H1 (cell line): Measurements from ENCODE around the gene NAPG. TPM values are rescaled to one million over a fixed set of nuclear protein-coding genes. Genes with fewer than 3 reads are reported as not detected.
A peak's percentile ranks its signal among the peaks of the same experiment; 100 is the strongest.

ENCODE experiments used
- CTCF ChIA-PET: fragments of 300-600 bp; sonication (Branson Sonifier 250); formaldehyde crosslinking; loops from one replicate; lab custom pipeline; 2021; ENCODE audit not compliant: partially characterized antibody; lab: Charles Lee
- POLR2A ChIA-PET: fragments of 300-600 bp; sonication (Branson Sonifier 250); formaldehyde crosslinking; loops from one replicate; lab custom pipeline; 2021; ENCODE audit warnings: inconsistent platforms; ENCODE audit not compliant: partially characterized antibody; lab: Charles Lee
- DNase-seq, 2 experiments: peaks; one replicate each; pipeline versions ENCODE4 v3.0.0 to v3.0.0-alpha.2; 2010 to 2022; ENCODE audit warnings: low spot score in 2 of 2, low read depth in 1 of 2, mixed read lengths in 1 of 2
- FAIRE-seq: peaks from 2 replicates; lab custom pipeline; 2011; peaks lifted over from hg19 to GRCh38; lab: Jason Lieb, UNC
- H2AFZ ChIP-seq: 2 replicates; pipeline ENCODE4 v1.8.1; 2012; ENCODE audit warnings: low read length, inconsistent platforms
- H2AK5ac ChIP-seq: 2 replicates; pipeline ENCODE4 v1.6.1; 2013; ENCODE audit warnings: low read depth, low read length
- H2BK120ac ChIP-seq: replicated peaks from 2 replicates; pipeline ENCODE3; 2013; ENCODE audit warnings: low read depth, low read length, inconsistent platforms
- H2BK12ac ChIP-seq: 2 replicates; pipeline ENCODE4 v1.6.1; 2013; ENCODE audit warnings: low read depth, low read length
- H2BK15ac ChIP-seq: 2 replicates; pipeline ENCODE4 v1.6.1; 2013; ENCODE audit warnings: low read length
- H2BK20ac ChIP-seq: 2 replicates; pipeline ENCODE4 v1.6.1; 2013; ENCODE audit warnings: low read length
- H2BK5ac ChIP-seq: 2 replicates; pipeline ENCODE4 v1.6.1; 2013; ENCODE audit warnings: low read depth, low read length
- H3K14ac ChIP-seq: 2 replicates; pipeline ENCODE4 v1.6.1; 2013; ENCODE audit warnings: inconsistent platforms; ENCODE audit not compliant: insufficient read length
- H3K18ac ChIP-seq: 2 replicates; pipeline ENCODE4 v1.6.1; 2013; ENCODE audit warnings: low read length; ENCODE audit errors: extremely low read depth
- H3K23ac ChIP-seq: 2 replicates; pipeline ENCODE4 v1.6.1; 2013; ENCODE audit warnings: inconsistent platforms; ENCODE audit not compliant: insufficient read length
- H3K23me2 ChIP-seq: 2 replicates; pipeline ENCODE4 v1.6.1; 2013; ENCODE audit warnings: low read depth, low read length
- H3K27ac ChIP-seq: 2 replicates; pipeline ENCODE4 v1.6.1; 2011; ENCODE audit warnings: low read depth, low read length, inconsistent platforms
- H3K27me3 ChIP-seq, 4 experiments: replicated peaks in 1 of 4; 1 replicate in 1 of 4; 2 replicates in 3 of 4; pipeline versions ENCODE4 v1.6.1 to v1.8.1; 2011 to 2013; ENCODE audit warnings: low read length in 3 of 4, mild to moderate bottlenecking in 3 of 4, inconsistent platforms in 2 of 4, mixed read lengths in 2 of 4, moderate library complexity in 1 of 4; ENCODE audit not compliant: control insufficient read depth in 3 of 4, insufficient read depth in 3 of 4; ENCODE audit errors: extremely low read depth in 1 of 4
- H3K36me3 ChIP-seq, 4 experiments: 2 replicates each; pipeline versions ENCODE4 v1.6.1 to v1.8.1; 2011 to 2013; ENCODE audit warnings: mild to moderate bottlenecking in 4 of 4, low read length in 3 of 4, moderate library complexity in 2 of 4, control low read depth in 1 of 4, inconsistent platforms in 1 of 4; ENCODE audit not compliant: insufficient read depth in 4 of 4, control insufficient read depth in 2 of 4
- H3K4ac ChIP-seq: replicated peaks from 2 replicates; pipeline ENCODE3; 2013; ENCODE audit warnings: low read length, low read depth, mixed read lengths, inconsistent platforms; ENCODE audit not compliant: insufficient read length
- H3K4me1 ChIP-seq, 4 experiments: replicated peaks in 1 of 4; 1 replicate in 1 of 4; 2 replicates in 3 of 4; pipeline versions ENCODE4 v1.6.1 to v1.8.1; 2011 to 2013; ENCODE audit warnings: low read length in 3 of 4, inconsistent platforms in 2 of 4, mixed read lengths in 1 of 4; ENCODE audit not compliant: insufficient read depth in 4 of 4, control insufficient read depth in 3 of 4
- H3K4me2 ChIP-seq, 2 experiments: 2 replicates each; pipeline versions ENCODE4 v1.6.1 to v1.8.1; 2011 to 2013; ENCODE audit warnings: low read depth in 2 of 2, low read length in 2 of 2, control low read depth in 1 of 2, inconsistent platforms in 1 of 2, mild to moderate bottlenecking in 1 of 2; ENCODE audit not compliant: insufficient read depth in 1 of 2
- H3K4me3 ChIP-seq, 4 experiments: fragments of 200-600, 300-600 bp in 1 of 4; sonication (generic), shearing (Covaris generic), sonication (Bioruptor Twin) in 1 of 4; 2 replicates each; pipeline versions ENCODE4 v1.5.1 to v1.8.1; 2011 to 2016; ENCODE audit warnings: low read length in 4 of 4, low read depth in 3 of 4, control low read depth in 2 of 4, inconsistent platforms in 2 of 4, mild to moderate bottlenecking in 2 of 4, mixed read lengths in 1 of 4, moderate library complexity in 1 of 4; ENCODE audit not compliant: insufficient read depth in 2 of 4; ENCODE audit errors: extremely low read depth in 1 of 4
- H3K56ac ChIP-seq: replicated peaks from 2 replicates; pipeline ENCODE3; 2013; ENCODE audit warnings: low read depth, mild to moderate bottlenecking, mixed read lengths, low read length, inconsistent platforms; ENCODE audit not compliant: insufficient read length
- H3K79me1 ChIP-seq: 2 replicates; pipeline ENCODE4 v1.6.1; 2013; ENCODE audit warnings: low read depth, low read length, control low read depth
- H3K79me2 ChIP-seq, 2 experiments: 2 replicates each; pipeline versions ENCODE4 v1.6.1 to v1.8.1; 2012 to 2013; ENCODE audit warnings: low read length in 2 of 2, mild to moderate bottlenecking in 2 of 2, inconsistent platforms in 1 of 2; ENCODE audit not compliant: insufficient read depth in 2 of 2, control insufficient read depth in 1 of 2
- H3K9ac ChIP-seq, 4 experiments: replicated peaks in 1 of 4; 1 replicate in 1 of 4; 2 replicates in 3 of 4; pipeline versions ENCODE4 v1.6.1 to v1.8.1; 2011 to 2013; ENCODE audit warnings: low read depth in 3 of 4, low read length in 3 of 4, control low read depth in 2 of 4, mild to moderate bottlenecking in 2 of 4, moderate library complexity in 2 of 4, inconsistent platforms in 1 of 4; ENCODE audit errors: extremely low read depth in 1 of 4
- H3K9me3 ChIP-seq, 2 experiments: 2 replicates each; pipeline versions ENCODE4 v1.6.1 to v1.8.1; 2012 to 2013; ENCODE audit warnings: mild to moderate bottlenecking in 2 of 2, moderate library complexity in 2 of 2, control low read depth in 1 of 2, inconsistent platforms in 1 of 2, low read depth in 1 of 2, low read length in 1 of 2, mixed read lengths in 1 of 2; ENCODE audit not compliant: insufficient read depth in 2 of 2
- H4K20me1 ChIP-seq, 2 experiments: replicated peaks in 1 of 2; 2 replicates each; pipeline versions ENCODE3 to v1.8.1; 2011 to 2013; ENCODE audit warnings: inconsistent platforms in 2 of 2, low read length in 2 of 2, mild to moderate bottlenecking in 1 of 2; ENCODE audit not compliant: insufficient read depth in 2 of 2, control insufficient read depth in 1 of 2
- H4K5ac ChIP-seq: 2 replicates; pipeline ENCODE4 v1.6.1; 2013; ENCODE audit warnings: low read length, low read depth, mixed read lengths, inconsistent platforms; ENCODE audit not compliant: insufficient read length
- H4K8ac ChIP-seq: 2 replicates; pipeline ENCODE4 v1.8.0; 2013; ENCODE audit warnings: mild to moderate bottlenecking, moderate library complexity, low read length, inconsistent platforms; ENCODE audit not compliant: insufficient read depth; ENCODE audit errors: extremely low read depth
- H4K91ac ChIP-seq: replicated peaks from 2 replicates; pipeline ENCODE3; 2013; ENCODE audit warnings: low read length, mixed read lengths, inconsistent platforms; ENCODE audit not compliant: insufficient read length
- BCL11A ChIP-seq, 2 experiments: IDR thresholded peaks; one replicate each; pipeline ENCODE4 v1.6.1; 2011; ENCODE audit warnings: low read depth in 2 of 2, low read length in 2 of 2, mild to moderate bottlenecking in 2 of 2
- RAD21 ChIP-seq, 2 experiments: IDR thresholded peaks in 1 of 2; conservative IDR thresholded peaks in 1 of 2; 2 replicates each; pipeline ENCODE4 v1.6.1; 2011; ENCODE audit warnings: low read depth in 2 of 2, low read length in 2 of 2, improper control_type of control experiment in 1 of 2, inconsistent platforms in 1 of 2, mild to moderate bottlenecking in 1 of 2, moderate library complexity in 1 of 2
- SIX5 ChIP-seq: IDR thresholded peaks from 2 replicates; pipeline ENCODE4 v1.6.1; 2011; ENCODE audit warnings: mild to moderate bottlenecking, low read depth, low read length
- SRF ChIP-seq: IDR thresholded peaks from 2 replicates; pipeline ENCODE4 v1.6.1; 2011; ENCODE audit warnings: mild to moderate bottlenecking, low read depth, low read length, moderate library complexity
- SUZ12 ChIP-seq: fragments of 200-600 bp; sonication (generic); IDR thresholded peaks from 2 replicates; pipeline ENCODE4 v1.6.1; 2012; ENCODE audit warnings: mild to moderate bottlenecking, inconsistent platforms, low read length, moderate library complexity, mixed read lengths
- TBP ChIP-seq: IDR thresholded peaks from 2 replicates; pipeline ENCODE4 v1.6.1; 2011; ENCODE audit warnings: low read depth, low read length, improper control_type of control experiment
- WGBS, 2 experiments: shearing (Covaris generic) in 1 of 2; methylation state at CpG; one replicate each; pipeline versions ENCODE4 v1.1.6 to v1.1.7; 2013 to 2015; ENCODE audit warnings: low lambda C conversion rate in 2 of 2, mixed read lengths in 2 of 2, inconsistent platforms in 1 of 2, low coverage in 1 of 2, missing lambda C conversion rate in 1 of 2; ENCODE audit not compliant: insufficient replicate concordance in 2 of 2, insufficient coverage in 1 of 2, insufficient read length in 1 of 2; ENCODE audit errors: extremely low coverage in 1 of 2, missing lambda C conversion rate in 1 of 2; 5-methylcytosine and 5-hydroxymethylcytosine counted together
- polyA plus RNA-seq, 7 experiments: library from polyadenylated mRNA; depleted of rRNA in 3 of 7; stranded (reverse) in 5 of 7; unstranded in 2 of 7; fragments of >200 nt in 5 of 7; fragments of 200-250 nt in 2 of 7; gene quantifications; 1 replicate in 5 of 7; 2 replicates in 1 of 7; 4 replicates in 1 of 7; pipeline versions ENCODE4 v1.2.1 to v1.2.3, GENCODE V29; 2011 to 2013; ENCODE audit warnings: missing spikeins in 2 of 7, mixed read lengths in 2 of 7
- total RNA-seq: library from RNA; stranded (reverse); fragmentation: NEBNext Ultra II Directional; extraction: Animal tissue kit (Norgen Biotek cat#: 25700); gene quantifications from 2 replicates; pipeline ENCODE4 v1.2.1, GENCODE V29; 2021
- TF ChIP-seq, protein P1 (sequence below), 3 experiments: IDR thresholded peaks; 1 replicate in 2 of 3; 2 replicates in 1 of 3; pipeline versions ENCODE4 v1.5.1 to v1.6.1; 2011; ENCODE audit warnings: low read length in 3 of 3, mild to moderate bottlenecking in 3 of 3, inconsistent platforms in 2 of 3, low read depth in 1 of 3, moderate library complexity in 1 of 3; ENCODE audit not compliant: insufficient read depth in 1 of 3; ENCODE audit errors: control extremely low read depth in 1 of 3

Gene NAPG
- total and polyA plus RNA-seq, 2 of the 8 experiments (the other 6 are each of a cell fraction or from before 2014, with no cell fraction given), result 8.0 to 23.5 TPM

DNA sequence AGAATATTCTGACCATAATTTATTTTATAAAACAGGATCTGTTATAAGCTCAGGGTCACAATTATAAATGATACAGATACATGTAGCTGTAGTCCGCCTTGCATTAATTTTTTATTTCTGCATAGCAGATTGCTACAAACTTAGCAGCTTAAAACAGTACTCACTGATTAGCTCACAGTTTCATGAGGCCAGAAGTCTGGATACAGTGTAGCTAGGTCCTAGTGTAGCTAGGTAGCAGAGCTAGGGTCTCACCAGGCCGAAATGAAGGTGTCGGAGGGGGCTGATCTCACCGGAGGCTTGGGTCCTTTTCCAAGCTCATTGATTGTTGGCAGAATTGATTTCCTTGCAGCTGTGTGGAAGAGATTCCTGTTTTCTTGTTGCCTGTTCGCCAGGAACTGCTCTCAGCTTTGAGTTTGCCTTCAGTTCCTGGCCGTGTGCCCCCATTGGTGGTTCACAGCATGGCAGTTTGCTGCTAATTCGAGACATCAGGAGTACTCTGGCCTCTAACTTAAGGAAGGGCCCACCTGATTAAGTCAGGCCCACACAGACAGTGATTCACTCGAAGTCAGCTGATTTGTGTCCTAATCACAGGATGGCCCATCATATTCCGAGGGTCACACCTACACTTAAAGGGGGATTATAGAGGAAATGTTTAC, 18.4 kb downstream of the NAPG start:
- Histone ChIP-seq H3K9ac (peak overlapping the region in 1 of 4 experiments; percentile 27; a peak in 1 of 7 replicates), H3K4ac (no peak overlapping the region), H2AK5ac (no peak overlapping the region), H4K91ac (no peak overlapping the region), H3K79me2 (no peaks in the 10 kb centered on the region), H4K5ac (no peak overlapping the region), H3K36me3 (peaks cover 3 to 54% (median 31%) of the 10 kb centered on the region in 4 experiments), H2BK5ac (no peak overlapping the region), H2BK15ac (no peak overlapping the region), H4K8ac (no peak overlapping the region), H2BK20ac (no peak overlapping the region), H3K4me2 (no peak overlapping the region), H3K4me3 (no peak overlapping the region), H3K4me1 (no peaks in the 10 kb centered on the region), H2BK120ac (no peak overlapping the region), H4K20me1 (no peaks in the 10 kb centered on the region), H2BK12ac (no peak overlapping the region), H3K9me3 (no peaks in the 10 kb centered on the region), H3K18ac (no peak overlapping the region), H3K23ac (no peak overlapping the region), H3K27me3 (no peaks in the 10 kb centered on the region), H3K23me2 (no peaks in the 10 kb centered on the region), H3K14ac (no peak overlapping the region), H3K56ac (no peak overlapping the region), H3K27ac (no peak overlapping the region), H2AFZ (no peak overlapping the region), H3K79me1 (no peaks in the 10 kb centered on the region)
- WGBS, 2 experiments, result 86% methylated on average over 9 of the region's 9 CpGs; no CpG with 5 or more reads in 1 of the 2 experiments
- TF ChIP-seq SIX5, result no peak
- TF ChIP-seq RAD21 (IDR thresholded peaks at IDR 0.05 in 1 of 2, conservative IDR thresholded peaks at IDR 0.05 in 1 of 2; ENCODE audit: low read depth in 2 of 2, low read length in 2 of 2), result peak; percentile 17 to 33; a peak in 2 of 4 replicates
- TF ChIP-seq TBP, result no peak
- TF ChIP-seq SRF, result no peak
- no peak for TF ChIP-seq BCL11A (IDR thresholded peaks at IDR 0.05; ENCODE audit: low read depth in 2 of 2, low read length in 2 of 2)
- no peak for TF ChIP-seq SUZ12
- TF ChIP-seq, protein P1, sequence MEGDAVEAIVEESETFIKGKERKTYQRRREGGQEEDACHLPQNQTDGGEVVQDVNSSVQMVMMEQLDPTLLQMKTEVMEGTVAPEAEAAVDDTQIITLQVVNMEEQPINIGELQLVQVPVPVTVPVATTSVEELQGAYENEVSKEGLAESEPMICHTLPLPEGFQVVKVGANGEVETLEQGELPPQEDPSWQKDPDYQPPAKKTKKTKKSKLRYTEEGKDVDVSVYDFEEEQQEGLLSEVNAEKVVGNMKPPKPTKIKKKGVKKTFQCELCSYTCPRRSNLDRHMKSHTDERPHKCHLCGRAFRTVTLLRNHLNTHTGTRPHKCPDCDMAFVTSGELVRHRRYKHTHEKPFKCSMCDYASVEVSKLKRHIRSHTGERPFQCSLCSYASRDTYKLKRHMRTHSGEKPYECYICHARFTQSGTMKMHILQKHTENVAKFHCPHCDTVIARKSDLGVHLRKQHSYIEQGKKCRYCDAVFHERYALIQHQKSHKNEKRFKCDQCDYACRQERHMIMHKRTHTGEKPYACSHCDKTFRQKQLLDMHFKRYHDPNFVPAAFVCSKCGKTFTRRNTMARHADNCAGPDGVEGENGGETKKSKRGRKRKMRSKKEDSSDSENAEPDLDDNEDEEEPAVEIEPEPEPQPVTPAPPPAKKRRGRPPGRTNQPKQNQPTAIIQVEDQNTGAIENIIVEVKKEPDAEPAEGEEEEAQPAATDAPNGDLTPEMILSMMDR (IDR thresholded peaks at IDR 0.05; ENCODE audit: control extremely low read depth in 1 of 3, insufficient read depth in 1 of 3, low read depth in 1 of 3, low read length in 3 of 3), result peak in 2 of 3 experiments; percentile 26 to 48; a peak in 2 of 4 replicates
- POLR2A ChIA-PET, result no interaction called here
- peak in 1 of 2 experiments; percentile 52 for DNase-seq
- CTCF ChIA-PET, result interaction anchor here (0.6 to 1.6 kb wide), 9 partner anchors 9 to 612 kb away, joined by 3 to 9 read pairs (median 5); no protein-coding TSS in a partner anchor
- peak; percentile 13 for FAIRE-seq
